GM23248 (cell line): ENCODE measurements around the gene CENPX. TPM values are rescaled to one million over a fixed set of nuclear protein-coding genes. Genes with fewer than 3 reads are reported as not detected.

Experiments used
- DNase-seq: peaks from one replicate; pipeline ENCODE4 v3.0.0-alpha.2; 2015
- H2AFZ ChIP-seq: fragments of 200-600 bp; sonication (generic); 2 replicates; pipeline ENCODE4 v1.6.1; 2016; ENCODE audit warnings: antibody characterized with exemption
- H3F3A ChIP-seq: fragments of 200-600 bp; sonication (generic); 2 replicates; pipeline ENCODE4 v1.6.1; 2016; ENCODE audit warnings: mild to moderate bottlenecking, antibody characterized with exemption, mixed run types; ENCODE audit not compliant: insufficient read depth
- H3K27ac ChIP-seq: fragments of 200-600 bp; sonication (generic); 2 replicates; pipeline ENCODE4 v1.5.1; 2016; ENCODE audit warnings: mild to moderate bottlenecking
- H3K27me3 ChIP-seq: fragments of 200-600 bp; sonication (generic); replicated peaks from 2 replicates; pipeline ENCODE4 v1.6.1; 2016; ENCODE audit warnings: mild to moderate bottlenecking; ENCODE audit not compliant: insufficient read depth
- H3K36me3 ChIP-seq: fragments of 200-600 bp; sonication (generic); 2 replicates; pipeline ENCODE4 v1.6.1; 2016; ENCODE audit warnings: low read depth, mild to moderate bottlenecking
- H3K4me1 ChIP-seq: fragments of 200-600 bp; sonication (generic); 2 replicates; pipeline ENCODE4 v1.6.1; 2016; ENCODE audit warnings: mild to moderate bottlenecking; ENCODE audit not compliant: insufficient read depth
- H3K4me2 ChIP-seq: fragments of 200-600 bp; sonication (generic); one replicate; pipeline ENCODE4 v1.6.1; 2016; ENCODE audit warnings: mild to moderate bottlenecking; ENCODE audit not compliant: unreplicated experiment
- H3K4me3 ChIP-seq: fragments of 200-600 bp; sonication (generic); 2 replicates; pipeline ENCODE4 v1.5.1; 2016; ENCODE audit warnings: mild to moderate bottlenecking
- H3K79me2 ChIP-seq: fragments of 200-600 bp; sonication (generic); 2 replicates; pipeline ENCODE4 v1.6.1; 2016; ENCODE audit warnings: mild to moderate bottlenecking; ENCODE audit not compliant: insufficient read depth
- H3K9ac ChIP-seq: fragments of 200-600 bp; sonication (generic); 2 replicates; pipeline ENCODE4 v1.6.1; 2016; ENCODE audit warnings: mild to moderate bottlenecking
- H3K9me2 ChIP-seq: fragments of 200-600 bp; sonication (generic); 2 replicates; pipeline ENCODE4 v1.6.1; 2016; ENCODE audit warnings: mixed run types, mild to moderate bottlenecking, moderate library complexity; ENCODE audit not compliant: insufficient read depth
- H3K9me3 ChIP-seq: fragments of 200-600 bp; sonication (generic); one replicate; pipeline ENCODE4 v1.6.1; 2017; ENCODE audit warnings: low read depth
- H4K20me1 ChIP-seq: fragments of 200-600 bp; sonication (generic); 2 replicates; pipeline ENCODE4 v1.6.0; 2016; ENCODE audit not compliant: insufficient read depth
- EZH2 ChIP-seq: fragments of 200-600 bp; sonication (generic); IDR thresholded peaks from 2 replicates; pipeline ENCODE4 v1.6.1; 2018; ENCODE audit warnings: antibody characterized with exemption, mild to moderate bottlenecking; ENCODE audit not compliant: insufficient read depth, poor library complexity, severe bottlenecking
- EZH2phosphoT487 ChIP-seq: fragments of 200-600 bp; sonication (generic); IDR thresholded peaks from 2 replicates; pipeline ENCODE4 v1.6.1; 2018; ENCODE audit warnings: antibody characterized with exemption, moderate library complexity, mild to moderate bottlenecking, low read depth; ENCODE audit not compliant: insufficient read depth
- WGBS, 2 experiments: methylation state at CpG; one replicate each; pipeline ENCODE4 v1.1.6; 2015 to 2017; ENCODE audit warnings: low lambda C conversion rate in 2 of 2, low coverage in 1 of 2; ENCODE audit errors: missing lambda C conversion rate in 2 of 2; 5-methylcytosine and 5-hydroxymethylcytosine counted together
- in situ Hi-C: fragments of 300-500 bp; cut with MboI; formaldehyde crosslinking; loops from 2 replicates; pipeline ENCODE4 v1.15.0; 2020
- polyA plus RNA-seq: library from polyadenylated mRNA; unstranded; fragments of >200 nt; fragmentation: Nextera tagmentation; extraction: Ambion mirVana; gene quantifications from 2 replicates; pipeline ENCODE4 v1.2.1, GENCODE V29; 2016
- total RNA-seq: library from RNA; depleted of rRNA; stranded (reverse); fragments of >200 nt; shearing (Covaris generic); gene quantifications from 2 replicates; pipeline ENCODE4 v1.2.3, GENCODE V29; 2014

Gene CENPX
- total and polyA plus RNA-seq, 2 experiments from 2014 or later = 43.9 to 68.6 TPM

GRCh38 chr17:81999976-82000802 is 22.5 kb downstream of the CENPX start:
- Histone ChIP-seq H3K4me2 (no peak overlapping the region), H3K9ac (no peak overlapping the region), H3K9me2 (no peaks in the 10 kb centered on the region), H3K4me3 (no peak overlapping the region), H3K27me3 (no peaks in the 10 kb centered on the region), H3K27ac (no peak overlapping the region), H3K36me3 (no peaks in the 10 kb centered on the region), H4K20me1 (no peaks in the 10 kb centered on the region), H3K4me1 (peaks cover 20% of the 10 kb centered on the region), H2AFZ (no peak overlapping the region), H3K9me3 (no peaks in the 10 kb centered on the region), H3F3A (peaks cover 8% of the 10 kb centered on the region), H3K79me2 (no peaks in the 10 kb centered on the region)
- in situ Hi-C loops = no loop called here
- TF ChIP-seq EZH2phosphoT487 = no peak
- DNase-seq = no peak
- 80 to 85% methylated on average over 29 to 34 of the region's 36 CpGs for WGBS, 2 experiments

- no peak overlapping the region for H2AFZ ChIP-seq
- in situ Hi-C loops = no loop called here
- no peaks in the 10 kb centered on the region for H3K9me3 ChIP-seq
- peaks cover 8% of the 10 kb centered on the region for H3F3A ChIP-seq
- no peak overlapping the region for H3K4me2 ChIP-seq
- TF ChIP-seq EZH2phosphoT487 (no peak), EZH2 (no peak)
- H3K79me2 ChIP-seq = no peaks in the 10 kb centered on the region
- no peak overlapping the region for H3K27ac ChIP-seq
- DNase-seq = no peak
- 81 to 89% methylated on average over 12 of the region's 12 CpGs for WGBS, 2 experiments
- peaks cover 16% of the 10 kb centered on the region for H3K4me1 ChIP-seq
- H3K4me3 ChIP-seq = no peak overlapping the region
- no peaks in the 10 kb centered on the region for H3K9me2 ChIP-seq
- no peaks in the 10 kb centered on the region for H4K20me1 ChIP-seq
- no peaks in the 10 kb centered on the region for H3K36me3 ChIP-seq
- H3K27me3 ChIP-seq = no peaks in the 10 kb centered on the region
- no peak overlapping the region for H3K9ac ChIP-seq
Observed at GRCh38 chr17:81999587-81999975, 23.1 kb downstream of the CENPX start.

- no peak overlapping the region for H3K27ac ChIP-seq
- H3K9ac ChIP-seq = no peak overlapping the region
- in situ Hi-C loops = no loop called here
- WGBS, 2 experiments = 87 to 89% methylated on average over 14 of the region's 14 CpGs
- DNase-seq = no peak
- H3F3A ChIP-seq = peaks cover 8% of the 10 kb centered on the region
- no peak for TF ChIP-seq EZH2
- no peak for TF ChIP-seq EZH2phosphoT487
- no peaks in the 10 kb centered on the region for H3K9me3 ChIP-seq
- no peak overlapping the region for H3K4me2 ChIP-seq
- no peaks in the 10 kb centered on the region for H3K79me2 ChIP-seq
- H3K27me3 ChIP-seq = no peaks in the 10 kb centered on the region
- H2AFZ ChIP-seq = no peak overlapping the region
- H3K36me3 ChIP-seq = no peaks in the 10 kb centered on the region
- no peaks in the 10 kb centered on the region for H3K9me2 ChIP-seq
- H4K20me1 ChIP-seq = no peaks in the 10 kb centered on the region
- H3K4me3 ChIP-seq = no peak overlapping the region
- peaks cover 9% of the 10 kb centered on the region for H3K4me1 ChIP-seq
Observed at GRCh38 chr17:81998691-81999438, 23.8 kb downstream of the CENPX start.

- no peak overlapping the region for H3K9ac ChIP-seq
- H3K9me2 ChIP-seq = no peaks in the 10 kb centered on the region
- no peak for DNase-seq
- no peak overlapping the region for H3K4me2 ChIP-seq
- peaks cover 8% of the 10 kb centered on the region for H3F3A ChIP-seq
- no peak overlapping the region for H2AFZ ChIP-seq
- TF ChIP-seq EZH2 (no peak), EZH2phosphoT487 (no peak)
- no peaks in the 10 kb centered on the region for H3K79me2 ChIP-seq
- peaks cover 6% of the 10 kb centered on the region for H3K4me1 ChIP-seq
- H3K36me3 ChIP-seq = no peaks in the 10 kb centered on the region
- H3K4me3 ChIP-seq = no peak overlapping the region
- in situ Hi-C loops = no loop called here
- 96 to 97% methylated on average over 7 of the region's 7 CpGs for WGBS, 2 experiments
- H3K27me3 ChIP-seq = no peaks in the 10 kb centered on the region
- no peaks in the 10 kb centered on the region for H4K20me1 ChIP-seq
- no peak overlapping the region for H3K27ac ChIP-seq
- H3K9me3 ChIP-seq = no peaks in the 10 kb centered on the region
Observed at GRCh38 chr17:81998212-81998611, 24.5 kb downstream of the CENPX start.
